ENCODE measurements around the gene LTA4H.

- TF ChIP-seq CTCF (IDR thresholded peaks at IDR 0.05) (no peak), POLR2A (IDR thresholded peaks at IDR 0.05) (no peak)
Observed at GRCh38 chr12:96050139-96050538, 14.8 kb upstream of the LTA4H start.
